Left hindlimb (tissue), 1 donor: ENCODE data around the gene AKAP13.
"Not testable (repeated sequence)": the region's sequence is repeated elsewhere in the genome, so short reads cannot be mapped to it uniquely, and the experiment has no call there.

Experiments used
- DNase-seq: peaks from one replicate; pipeline ENCODE4 v3.0.0-alpha.2; 2018

The AKAP13 gene

GRCh38 chr15:85412066-85412465 is 31.7 kb downstream of the AKAP13 start:
- DNase-seq, result no peak

GRCh38 chr15:85412956-85413854 is 32.8 kb downstream of the AKAP13 start:
- DNase-seq, result no peak

GRCh38 chr15:85414037-85414436 is 33.6 kb downstream of the AKAP13 start:
- no peak for DNase-seq

GRCh38 chr15:85414495-85414894 is 34.1 kb downstream of the AKAP13 start:
- DNase-seq, result no peak

- no peak for DNase-seq
Measured at GRCh38 chr15:85414991-85415390, 34.6 kb downstream of the AKAP13 start.

GRCh38 chr15:85415783-85416182 is 35.4 kb downstream of the AKAP13 start:
- DNase-seq, result no peak

GRCh38 chr15:85417276-85417675 is 36.9 kb downstream of the AKAP13 start:
- no peak for DNase-seq

GRCh38 chr15:85419161-85419560 is 38.8 kb downstream of the AKAP13 start:
- no peak for DNase-seq

GRCh38 chr15:85421116-85421925 is 40.9 kb downstream of the AKAP13 start:
- DNase-seq, result no peak

GRCh38 chr15:85422607-85423006 is 42.2 kb downstream of the AKAP13 start:
- no peak for DNase-seq

GRCh38 chr15:85423256-85423655 is 42.9 kb downstream of the AKAP13 start:
- no peak for DNase-seq

GRCh38 chr15:85424154-85424553 is 43.8 kb downstream of the AKAP13 start:
- DNase-seq, result no peak

GRCh38 chr15:85426481-85426880 is 46.1 kb downstream of the AKAP13 start:
- DNase-seq, result no peak

- DNase-seq, result no peak
Measured at GRCh38 chr15:85427286-85428028, 47.1 kb downstream of the AKAP13 start.

- no peak for DNase-seq
Measured at GRCh38 chr15:85429522-85429921, 49.1 kb downstream of the AKAP13 start.

- no peak for DNase-seq
Measured at GRCh38 chr15:85430406-85431204, 50.2 kb downstream of the AKAP13 start.

- no peak for DNase-seq
Measured at GRCh38 chr15:85439996-85440395, 59.6 kb downstream of the AKAP13 start.

- no peak for DNase-seq
Measured at GRCh38 chr15:85440451-85440850, 60.0 kb downstream of the AKAP13 start.

- not testable (repeated sequence) for DNase-seq
Measured at GRCh38 chr15:85441854-85442253, 61.5 kb downstream of the AKAP13 start.

GRCh38 chr15:85443046-85443445 is 62.6 kb downstream of the AKAP13 start:
- DNase-seq, result no peak

- DNase-seq, result no peak
Measured at GRCh38 chr15:85443593-85444087, 63.2 kb downstream of the AKAP13 start.

- no peak for DNase-seq
Measured at GRCh38 chr15:85444122-85444745, 63.8 kb downstream of the AKAP13 start.
